Urothelium cell line (cell line): Measurements from ENCODE around the gene EYS.
"Not testable (repeated sequence)": the region's sequence is repeated elsewhere in the genome, so short reads cannot be mapped to it uniquely, and the experiment has no call there.

Experiments used
- DNase-seq: peaks from one replicate; pipeline ENCODE4 v3.0.0; 2011; ENCODE audit warnings: low spot score, mixed read lengths
- FAIRE-seq: peaks from 2 replicates; lab custom pipeline; 2011; peaks lifted over from hg19 to GRCh38; lab: Jason Lieb, UNC

EYS gene

DNA sequence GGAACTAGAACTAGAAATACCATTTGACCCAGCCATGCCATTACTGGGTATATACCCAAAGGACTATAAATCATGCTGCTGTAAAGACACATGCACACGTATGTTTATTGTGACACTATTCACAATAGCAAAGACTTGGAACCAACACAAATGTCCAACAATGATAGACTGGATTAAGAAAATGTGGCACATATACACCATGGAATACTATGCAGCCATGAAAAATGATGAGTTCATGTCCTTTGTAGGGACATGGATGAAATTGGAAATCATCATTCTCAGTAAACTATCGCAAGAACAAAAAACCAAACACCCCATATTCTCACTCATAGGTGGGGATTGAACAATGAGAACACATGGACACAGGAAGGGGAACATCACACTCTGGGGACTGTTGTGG, 1968.8 kb downstream of the EYS start:
- FAIRE-seq, DNase-seq: not testable (repeated sequence)

DNA sequence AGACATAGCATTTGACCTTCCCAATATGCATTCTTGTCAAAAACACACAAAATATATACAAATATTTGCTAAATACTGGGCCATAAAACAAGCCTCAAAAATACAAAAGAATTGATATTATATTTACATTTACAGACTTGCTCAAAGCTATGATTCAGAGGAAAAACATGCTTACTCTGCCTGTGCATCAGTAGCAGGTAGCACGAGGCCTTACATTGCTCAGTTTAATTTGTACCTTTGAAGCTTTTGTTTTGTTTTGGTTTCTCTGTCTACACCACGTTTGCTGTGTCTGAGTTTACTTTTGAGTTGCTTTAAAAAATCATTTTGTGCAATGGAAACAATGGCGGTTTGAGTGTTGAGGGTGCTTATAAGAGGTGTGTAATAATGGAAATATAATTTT, 1972.1 kb downstream of the EYS start:
- no peak for FAIRE-seq

DNA sequence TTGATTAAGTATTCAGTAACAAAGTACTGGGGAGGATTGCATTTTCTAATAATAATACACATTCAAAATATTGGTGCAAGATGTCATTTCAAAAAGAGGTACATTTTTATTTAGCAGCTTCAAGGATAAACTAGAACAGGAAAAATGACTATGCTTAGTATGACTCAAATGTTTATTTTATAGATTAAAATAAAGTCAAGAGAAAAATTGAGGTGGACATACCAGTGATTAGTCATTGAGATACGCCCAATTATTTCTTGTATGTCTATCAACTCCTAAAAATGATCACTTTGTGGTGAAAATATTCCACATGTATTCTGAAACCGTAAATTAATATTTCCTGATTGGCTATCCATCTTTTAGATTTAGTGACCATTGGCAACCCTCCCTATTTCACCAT, 1974.7 kb downstream of the EYS start:
- FAIRE-seq (no peak), DNase-seq (no peak)

More for the DNA sequence above, 1972.1 kb downstream of the EYS start:
- DNase-seq = no peak

DNA sequence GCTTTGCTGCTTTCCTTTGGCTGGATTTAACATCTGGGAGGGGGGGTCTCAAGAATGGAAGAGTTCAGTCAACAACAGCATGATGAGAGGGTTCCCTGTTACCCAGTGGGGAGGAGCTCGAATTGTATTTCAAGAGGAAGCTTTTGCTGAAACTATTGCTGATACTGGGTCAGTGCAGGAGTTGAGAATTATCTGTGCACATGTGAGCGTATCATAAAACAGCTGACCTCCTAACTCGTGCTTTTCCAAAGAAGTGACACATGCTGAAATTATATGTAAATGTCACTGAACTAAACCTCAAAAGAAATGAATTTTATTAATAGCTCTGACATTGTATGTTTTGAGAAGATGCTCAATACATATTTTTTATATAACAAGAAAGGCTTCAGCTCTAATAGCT, 1975.1 kb downstream of the EYS start:
- no peak for FAIRE-seq
- no peak for DNase-seq

DNA sequence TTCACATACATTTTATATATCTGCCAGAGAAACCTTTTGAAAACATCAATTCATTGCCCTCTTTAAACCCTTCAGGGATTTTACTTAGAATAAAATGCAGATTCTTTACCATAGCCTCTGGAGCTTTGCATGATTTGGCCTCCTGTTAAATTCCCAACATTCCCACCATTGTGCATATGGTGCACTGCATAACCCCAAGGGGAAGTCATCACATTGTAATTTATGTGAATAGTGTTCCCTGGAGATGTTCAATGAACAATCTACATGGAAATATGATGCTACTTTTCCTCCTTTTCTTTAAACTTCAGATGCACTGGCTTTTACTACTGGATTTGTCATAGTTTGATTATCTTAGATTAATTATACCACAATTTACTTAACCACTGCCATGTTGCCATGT, 1976.7 kb downstream of the EYS start:
- DNase-seq = no peak
- FAIRE-seq = no peak

DNA sequence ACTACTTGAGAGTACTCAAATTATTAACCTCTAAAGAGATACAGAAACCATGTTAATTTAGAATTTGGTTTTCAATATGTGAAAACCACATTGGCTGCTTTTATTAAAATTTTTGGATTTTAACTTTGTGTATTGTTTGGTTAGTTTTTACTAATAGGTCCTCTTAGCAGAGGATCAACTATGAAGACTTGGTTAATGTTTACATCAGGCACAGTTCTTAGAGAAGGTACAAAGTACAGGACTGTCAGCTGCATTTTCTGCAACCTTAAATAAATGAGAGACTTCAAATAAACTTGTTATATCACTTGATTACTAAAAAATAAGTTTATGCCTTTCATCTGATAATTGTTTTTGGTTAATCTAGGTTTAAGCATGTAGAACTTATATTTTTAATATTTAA, 1982.3 kb downstream of the EYS start:
- FAIRE-seq = no peak

DNA sequence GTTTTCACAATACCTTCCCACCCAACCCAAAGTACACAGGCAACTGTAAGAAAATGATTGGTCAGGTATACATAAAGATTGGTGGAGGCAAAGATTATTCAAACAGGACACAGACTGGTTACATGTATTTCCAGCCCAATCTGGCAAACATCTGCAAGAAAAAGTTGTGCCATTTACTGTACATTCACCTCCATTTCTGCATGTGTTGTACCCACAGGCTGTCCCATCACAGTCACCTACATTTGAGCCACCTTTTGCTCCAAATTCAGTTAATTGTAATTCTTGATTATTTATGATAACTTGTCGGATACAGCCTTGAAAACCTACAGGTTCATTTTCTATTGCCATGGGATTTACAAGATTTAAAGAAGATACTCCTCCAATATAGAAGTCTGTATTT, 1985.8 kb downstream of the EYS start:
- FAIRE-seq = peak; percentile 23
- DNase-seq = no peak

More for the DNA sequence above, 1982.3 kb downstream of the EYS start:
- no peak for DNase-seq

DNA sequence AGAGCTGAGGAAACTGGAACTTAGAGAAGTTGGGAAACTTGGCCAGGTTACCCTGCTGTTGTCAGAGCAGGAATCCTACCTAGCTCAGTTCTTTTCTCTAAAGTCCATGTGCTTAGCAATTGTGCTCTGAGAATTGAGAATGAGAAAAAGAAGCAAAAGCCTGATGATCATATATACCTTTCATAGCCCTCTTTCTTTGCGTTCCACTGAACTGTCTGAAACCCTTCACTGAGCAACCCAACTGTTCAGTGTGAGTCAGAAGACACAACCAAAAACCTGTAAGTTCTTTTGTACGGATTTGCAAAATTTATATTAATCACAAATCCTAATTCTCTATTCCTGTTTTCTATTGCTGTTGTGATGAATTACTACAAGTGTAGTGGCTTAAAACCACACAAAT, 1990.9 kb downstream of the EYS start:
- FAIRE-seq = no peak
- DNase-seq = no peak

DNA sequence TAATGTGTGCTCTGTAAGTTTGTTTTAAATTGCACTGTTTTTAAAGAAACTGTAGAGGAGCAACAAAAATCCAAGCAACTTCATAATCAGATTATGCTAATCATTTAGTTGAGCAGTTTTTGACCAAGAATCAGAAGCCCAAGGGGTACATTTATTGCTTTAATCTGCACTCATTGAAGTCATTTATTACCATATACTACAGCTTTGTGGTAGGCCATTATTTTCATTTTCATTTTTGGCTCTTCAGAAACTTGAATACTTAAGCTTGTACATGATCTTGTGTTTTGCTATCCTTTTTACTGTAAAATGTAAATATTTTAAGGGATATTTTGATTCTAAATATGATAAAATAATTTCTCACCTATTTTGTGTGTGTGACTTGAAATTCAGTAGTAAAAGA, 1992.9 kb downstream of the EYS start:
- DNase-seq = no peak
- FAIRE-seq = no peak

DNA sequence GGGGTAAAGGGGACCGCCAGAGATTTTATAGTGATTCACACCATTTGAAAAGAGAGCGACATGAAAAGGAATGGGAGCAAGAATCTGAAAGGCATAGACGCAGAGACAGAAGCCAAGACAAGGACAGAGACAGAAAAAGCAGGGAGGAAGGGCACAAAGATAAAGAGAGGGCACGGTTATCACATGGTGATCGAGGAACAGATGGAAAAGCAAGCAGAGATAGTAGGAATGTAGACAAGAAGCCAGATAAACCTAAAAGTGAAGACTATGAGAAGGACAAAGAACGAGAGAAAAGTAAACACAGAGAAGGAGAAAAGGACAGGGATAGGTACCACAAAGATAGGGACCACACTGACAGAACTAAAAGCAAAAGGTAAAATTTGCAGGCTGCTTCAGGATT, 1993.7 kb downstream of the EYS start:
- FAIRE-seq (no peak), DNase-seq (no peak)

DNA sequence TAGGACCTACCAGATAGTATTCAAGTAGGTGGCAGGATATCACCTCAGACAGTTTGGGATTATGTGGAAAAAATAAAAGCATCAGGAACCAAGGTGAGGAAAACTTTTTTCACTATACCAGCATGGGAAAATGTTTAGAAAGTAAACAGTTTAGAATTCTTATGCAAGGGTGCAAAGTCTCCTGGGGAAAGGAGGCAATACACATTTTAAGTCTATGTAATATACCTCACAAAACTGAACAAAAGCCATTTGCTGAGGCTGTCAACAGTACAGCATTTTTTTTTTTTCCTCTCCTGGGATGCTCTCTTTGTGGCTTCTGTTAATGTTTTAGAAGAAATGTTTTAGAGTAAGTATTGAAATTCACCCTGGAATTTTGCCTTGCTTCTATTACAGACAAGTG, 1997.9 kb downstream of the EYS start:
- DNase-seq = no peak
- FAIRE-seq = no peak

DNA sequence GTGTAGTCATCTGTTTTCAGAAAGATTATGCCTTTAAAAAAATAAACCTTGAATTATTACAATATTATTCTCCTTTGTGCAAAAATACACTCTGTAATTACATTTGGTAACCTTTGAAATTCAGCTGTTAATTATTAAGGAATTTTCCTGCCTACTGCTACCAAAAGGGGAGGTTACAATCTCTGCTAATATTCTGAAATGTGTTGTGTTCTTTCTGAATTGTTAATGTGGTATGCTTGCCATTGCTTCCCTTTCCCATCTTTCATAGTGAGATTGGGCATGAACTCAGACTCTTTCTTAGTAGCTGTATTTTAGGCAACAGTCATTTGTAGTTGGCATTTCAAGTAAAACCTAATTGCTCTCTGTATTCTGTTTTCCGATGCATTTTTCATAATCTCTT, 1998.4 kb downstream of the EYS start:
- FAIRE-seq = no peak

DNA sequence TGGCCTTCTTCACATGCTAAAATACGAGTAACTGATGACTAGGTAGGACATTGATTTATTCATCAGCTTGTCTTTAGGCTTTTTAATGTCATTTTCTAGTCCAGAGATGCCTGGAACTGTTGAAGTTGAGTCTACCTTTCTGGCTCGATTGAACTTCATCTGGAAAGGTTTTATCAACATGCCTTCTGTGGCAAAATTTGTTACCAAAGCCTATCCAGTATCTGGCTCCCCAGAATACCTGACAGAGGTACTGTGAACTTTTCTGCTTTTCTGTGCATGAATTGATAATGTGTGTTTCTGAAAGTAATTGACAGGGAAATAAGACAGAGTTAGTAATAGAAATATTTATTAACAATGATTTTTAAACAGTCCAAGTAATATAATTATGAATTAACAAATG, 2000.4 kb downstream of the EYS start:
- DNase-seq (no peak), FAIRE-seq (no peak)

More for the DNA sequence above, 1998.4 kb downstream of the EYS start:
- DNase-seq = no peak

DNA sequence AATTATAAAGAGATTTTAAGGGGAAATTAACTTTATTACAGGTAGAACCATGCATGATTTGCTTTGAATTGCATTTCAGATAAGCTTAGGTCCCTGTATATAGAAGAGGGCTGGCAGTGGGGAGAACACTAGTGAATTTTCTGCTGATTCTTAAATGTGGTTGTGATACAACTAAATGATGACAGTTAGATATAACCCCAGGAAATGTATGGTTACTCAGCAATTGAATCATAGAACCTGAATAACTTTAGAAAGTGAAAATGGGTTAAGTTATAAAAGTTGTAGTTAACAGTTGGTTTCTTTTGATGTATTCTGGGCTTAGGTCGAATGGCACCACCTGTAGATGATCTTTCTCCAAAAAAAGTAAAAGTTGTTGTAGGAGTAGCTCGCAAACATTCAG, 2001.3 kb downstream of the EYS start:
- DNase-seq (no peak), FAIRE-seq (no peak)

DNA sequence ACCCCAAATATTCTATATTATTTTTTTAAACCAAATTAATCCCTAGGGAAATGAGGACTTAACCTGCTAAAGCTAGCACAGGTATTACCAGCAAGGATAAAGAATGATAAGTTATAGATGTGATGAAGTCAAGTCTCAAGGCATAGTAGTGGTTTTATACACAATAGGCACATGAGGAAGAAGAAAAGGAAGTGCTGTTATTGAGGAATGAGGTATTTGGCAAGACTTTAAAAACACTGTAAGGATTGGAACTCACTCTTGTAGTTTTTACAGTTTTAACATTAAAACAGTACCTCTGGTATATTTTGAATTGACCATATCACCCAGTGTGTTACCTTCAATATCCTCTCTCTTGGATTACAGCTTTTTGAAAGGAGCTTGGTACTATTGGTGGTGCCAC, 2016.8 kb downstream of the EYS start:
- DNase-seq = no peak

DNA sequence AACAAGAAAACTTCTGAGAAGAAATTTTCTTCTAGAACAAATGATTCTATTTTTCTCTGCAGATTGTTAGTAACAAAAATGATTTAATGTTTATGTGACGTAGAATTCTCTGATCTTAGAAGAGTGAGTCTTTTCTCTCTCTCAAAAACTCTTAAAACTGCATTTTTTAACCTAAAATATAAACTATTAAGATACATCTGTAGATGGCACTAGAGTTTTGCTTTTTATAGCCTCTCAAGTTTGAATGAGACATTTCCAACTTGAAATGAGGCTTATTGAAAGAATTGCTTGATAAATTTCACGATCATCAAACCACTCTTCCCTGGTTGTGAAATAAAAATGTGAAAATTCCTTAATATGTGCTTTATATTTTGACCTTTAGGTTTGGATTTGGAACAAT, 2017.6 kb downstream of the EYS start:
- no peak for DNase-seq
- no peak for FAIRE-seq

More for the DNA sequence above, 2016.8 kb downstream of the EYS start:
- no peak for FAIRE-seq

DNA sequence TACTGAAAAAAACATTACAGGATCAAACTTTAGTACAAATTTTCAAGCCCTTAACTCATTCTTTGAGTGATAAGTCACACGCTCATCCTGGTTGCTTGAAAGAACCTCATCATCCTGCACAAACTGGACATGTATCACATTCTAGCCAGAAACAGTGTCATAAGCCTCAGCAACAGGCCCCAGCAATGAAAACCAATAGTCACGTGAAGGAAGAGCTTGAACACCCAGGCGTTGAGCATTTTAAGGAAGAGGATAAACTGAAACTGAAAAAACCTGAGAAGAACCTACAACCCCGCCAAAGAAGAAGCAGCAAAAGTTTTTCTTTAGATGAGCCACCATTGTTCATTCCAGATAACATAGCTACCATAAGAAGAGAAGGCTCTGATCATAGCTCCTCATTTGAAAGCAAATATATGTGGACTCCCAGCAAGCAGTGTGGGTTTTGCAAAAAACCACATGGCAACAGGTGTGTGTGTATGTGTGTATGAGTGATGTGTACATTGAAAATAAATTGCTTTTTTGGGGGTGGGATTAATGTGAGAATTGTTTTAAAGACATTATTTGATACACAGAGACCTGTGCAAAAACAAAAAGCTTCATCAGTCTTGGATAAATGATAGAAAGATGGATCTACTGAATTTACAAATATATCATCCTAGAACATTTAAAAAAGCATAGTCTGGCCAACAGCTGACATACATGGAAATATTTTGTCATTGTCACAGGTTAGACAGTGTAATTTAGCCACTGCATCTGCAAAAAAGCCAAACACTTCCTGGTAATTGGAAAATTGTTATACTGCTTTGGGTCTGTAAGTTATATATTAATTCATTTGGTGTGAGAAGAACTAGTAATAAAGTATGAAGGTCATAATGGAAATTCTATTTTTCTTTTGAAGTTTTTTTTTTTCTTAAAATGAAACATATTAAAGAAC, 2021.3 kb downstream of the EYS start:
- no peak for DNase-seq
- FAIRE-seq = no peak

DNA sequence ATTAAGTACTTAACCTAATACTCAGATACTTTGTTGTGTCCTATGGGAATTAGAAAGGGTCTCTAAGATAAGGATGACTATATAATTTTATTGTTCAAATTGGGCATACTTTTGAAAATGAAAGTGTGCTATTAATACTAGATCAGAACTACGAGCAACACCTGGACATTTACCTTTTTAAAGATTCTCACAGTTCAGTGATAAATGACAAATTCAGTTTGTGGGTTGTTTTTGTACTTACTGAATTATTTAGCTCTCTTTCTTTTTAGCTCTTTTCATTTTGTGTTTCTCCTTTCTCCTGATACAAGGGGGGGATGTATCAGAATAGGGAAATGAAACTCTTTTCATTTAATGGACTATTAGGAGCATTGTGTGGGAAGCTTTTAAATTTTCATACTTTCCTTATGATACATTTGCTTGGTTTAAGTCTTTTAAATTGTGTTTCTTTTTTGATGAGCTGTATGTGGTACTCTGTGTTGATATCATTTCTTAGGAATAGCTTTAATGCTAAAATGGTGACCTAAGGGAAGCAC, 2023.9 kb downstream of the EYS start:
- no peak for DNase-seq
- FAIRE-seq = no peak

DNA sequence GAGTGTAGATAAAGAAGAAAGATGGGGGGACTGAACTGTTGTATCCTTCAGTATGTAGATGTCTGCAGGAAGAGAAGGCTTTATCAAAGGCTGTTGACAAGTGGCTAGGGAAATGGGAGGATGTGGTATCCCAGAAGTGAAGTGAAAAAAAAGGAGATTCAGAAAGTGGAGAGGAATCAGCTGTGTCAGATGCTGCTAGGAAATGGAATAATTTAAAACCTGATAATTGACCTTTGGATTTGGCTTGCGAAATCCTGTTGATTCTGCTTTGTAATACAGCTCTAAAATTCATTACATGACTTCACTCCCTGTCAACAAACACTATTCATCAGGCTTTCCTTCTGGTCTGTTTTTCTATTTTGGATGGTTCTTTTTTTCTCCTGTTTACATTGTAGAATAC, 2029.7 kb downstream of the EYS start:
- FAIRE-seq (no peak), DNase-seq (no peak)

DNA sequence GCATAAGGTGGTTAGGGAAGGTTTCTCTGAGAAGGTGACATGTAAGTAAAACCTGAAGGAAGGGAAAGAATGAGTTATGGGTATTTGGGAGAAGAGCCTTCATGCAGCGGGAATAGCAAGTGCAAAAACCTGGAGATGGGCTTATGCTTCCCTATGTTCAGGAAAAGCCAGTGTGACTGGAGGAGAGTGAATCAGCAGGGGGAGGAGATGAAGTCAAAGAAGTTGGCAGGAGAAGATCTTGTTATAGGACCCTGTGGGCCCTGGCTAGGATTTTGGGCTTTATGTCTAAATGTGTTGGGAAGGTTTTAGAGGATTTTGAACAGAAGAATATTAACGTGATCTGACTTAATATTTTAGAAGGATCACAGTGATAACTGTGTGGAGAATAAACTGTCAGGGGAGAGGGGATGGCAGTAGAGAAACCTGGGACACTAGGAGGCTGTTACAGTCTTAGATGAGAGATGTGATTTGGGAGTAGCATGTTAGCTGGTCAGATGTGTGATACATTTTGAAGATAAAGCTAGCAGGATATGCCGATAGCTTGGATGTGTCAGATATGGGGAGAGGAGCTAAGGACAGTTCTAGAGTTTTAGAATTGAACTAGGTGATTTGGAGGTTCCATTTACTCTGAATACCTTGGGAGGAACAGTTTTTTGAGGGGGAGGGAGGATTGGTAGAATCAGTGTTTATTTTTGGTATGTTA, 2030.5 kb downstream of the EYS start:
- DNase-seq (no peak), FAIRE-seq (no peak)

DNA sequence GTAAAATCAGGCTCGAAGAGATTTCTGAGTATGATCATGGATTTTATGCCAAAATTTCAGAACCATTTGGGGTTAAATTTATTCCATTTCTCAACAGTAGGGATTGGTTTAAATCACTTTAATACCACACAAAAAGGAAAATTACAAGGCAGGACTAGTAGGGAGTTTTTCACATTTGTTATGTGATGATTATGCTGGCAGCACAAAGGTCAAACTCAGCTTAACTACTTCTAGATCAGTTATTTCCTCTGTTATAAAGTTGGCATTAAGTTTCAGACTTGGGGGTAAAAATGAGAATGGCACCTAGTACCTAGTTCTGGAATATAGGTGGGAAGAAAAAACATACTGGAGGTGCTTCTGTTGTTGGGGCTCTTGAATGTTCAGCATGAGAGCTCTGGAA, 2031.9 kb downstream of the EYS start:
- DNase-seq = no peak
- FAIRE-seq = no peak

DNA sequence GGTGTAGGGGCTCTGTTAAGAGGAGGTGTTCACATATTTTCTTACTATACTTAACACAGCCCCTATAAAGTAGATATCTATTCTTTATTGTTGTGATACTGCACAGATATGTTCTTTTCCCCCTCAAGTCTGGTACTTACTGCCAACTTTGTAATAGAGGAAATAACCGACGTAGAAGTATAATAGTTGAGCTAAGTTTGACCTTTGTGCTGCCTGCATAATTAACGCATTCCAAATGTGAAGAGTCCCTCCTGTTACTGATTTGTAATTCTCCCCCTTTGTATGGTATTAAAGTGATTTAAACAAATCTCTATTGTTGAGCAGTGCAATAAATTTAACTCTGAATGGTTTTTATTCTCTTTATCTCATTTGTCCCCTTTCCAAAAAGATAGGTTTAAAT, 2032.4 kb downstream of the EYS start:
- FAIRE-seq = no peak
- DNase-seq = no peak
